ENCODE results near the gene DNM3.

DNA sequence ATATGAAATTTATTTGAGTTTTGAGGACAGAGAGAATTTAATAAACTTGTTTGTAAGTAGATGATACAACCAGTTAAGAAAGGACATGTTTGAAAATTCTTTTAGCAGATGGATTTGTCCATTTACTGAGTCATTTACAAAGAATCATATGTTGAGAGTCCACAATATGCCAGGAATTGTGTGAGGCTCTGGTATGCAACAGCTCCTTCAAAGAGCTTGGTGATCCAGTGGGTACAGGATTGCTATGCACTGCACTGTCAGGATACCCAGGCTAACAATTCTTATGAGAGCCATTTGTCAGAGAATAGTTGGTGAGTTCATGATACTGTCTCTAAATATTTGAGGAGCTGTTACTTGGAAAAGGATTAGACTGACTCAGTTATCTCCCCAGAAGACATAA, 11.0 kb downstream of the DNM3 start:
- TF ChIP-seq FOXP2 (optimal IDR thresholded peaks at IDR 0.05; ENCODE audit: control extremely low read depth, extremely low read length, insufficient read depth) = no peak
- no peak for TF ChIP-seq POLR2AphosphoS5 (IDR thresholded peaks at IDR 0.05; ENCODE audit: borderline replicate concordance, low read depth, low read length)
- no peak for TF ChIP-seq EZH2 (IDR thresholded peaks at IDR 0.05)

Measured in SK-N-MC (cell line).